K562 (cell line): ENCODE measurements around the gene STK32C. TPM values are rescaled to one million over a fixed set of nuclear protein-coding genes. Genes with fewer than 3 reads are reported as not detected.

Source experiments
- FOXJ2 ChIP-seq: fragments of 200-800 bp; sonication (Bioruptor generic); IDR thresholded peaks from 2 replicates; pipeline ENCODE4 v1.6.1; 2016; ENCODE audit warnings: missing genetic modification characterization, missing compliant biosample characterization
- JUND ChIP-seq, 2 experiments: IDR thresholded peaks; 2 replicates in 1 of 2; 3 replicates in 1 of 2; pipeline ENCODE4 v1.6.1; 2011; ENCODE audit warnings: borderline replicate concordance in 2 of 2, low read depth in 2 of 2, low read length in 2 of 2, improper control_type of control experiment in 1 of 2, missing biosample characterization in 1 of 2, missing genetic modification characterization in 1 of 2, missing genetic modification reagents in 1 of 2
- SMC3 ChIP-seq: conservative IDR thresholded peaks from 2 replicates; pipeline ENCODE4 v1.6.1; 2011; ENCODE audit warnings: low read depth, low read length, improper control_type of control experiment; ENCODE audit not compliant: insufficient read depth
- TEAD1 ChIP-seq, 2 experiments: fragments of 450-650 bp in 1 of 2; sonication (generic) in 1 of 2; formaldehyde crosslinking; IDR thresholded peaks; 2 replicates each; pipeline versions ENCODE4 v1.4.0 to v1.8.0; 2020 to 2022; ENCODE audit warnings: mild to moderate bottlenecking in 2 of 2, missing genetic modification reagents in 1 of 2
- ZNF133 ChIP-seq: fragments of 250-450 bp; sonication (Bioruptor Pico); IDR thresholded peaks from 2 replicates; pipeline ENCODE4 v1.4.0; 2020; ENCODE audit warnings: mild to moderate bottlenecking
- polyA plus RNA-seq, 8 experiments: library from polyadenylated mRNA; depleted of rRNA in 4 of 8; stranded (reverse) in 5 of 8; unstranded in 3 of 8; fragments of >200 nt; fragmentation: Nextera tagmentation in 2 of 8; fragmentation: Illumina TruSeq in 1 of 8; extraction: Ambion mirVana in 2 of 8; extraction: Trizol in 1 of 8; gene quantifications; 2 replicates each; pipeline versions ENCODE4 v1.2.1 to v1.2.3, GENCODE V29; 2011 to 2014; ENCODE audit warnings: inconsistent platforms in 1 of 8, missing spikeins in 1 of 8
- total RNA-seq, 7 experiments: library from RNA; depleted of rRNA in 6 of 7; stranded (reverse); fragments of >200 nt in 6 of 7; fragmentation: Illumina TruSeq in 2 of 7; extraction: Trizol in 2 of 7; gene quantifications; 2 replicates each; pipeline versions ENCODE4 v1.2.1 to v1.2.3, GENCODE V29; 2011 to 2021; ENCODE audit warnings: low replicate concordance in 1 of 7
- TF ChIP-seq, protein P1 (sequence below): sonication (generic); formaldehyde crosslinking; IDR thresholded peaks from 2 replicates; pipeline ENCODE4 v1.8.0; 2022; ENCODE audit warnings: mild to moderate bottlenecking, missing genetic modification reagents
- TF ChIP-seq, protein P2 (sequence below): fragments of 250-450 bp; sonication (Bioruptor Pico); IDR thresholded peaks from 2 replicates; pipeline ENCODE4 v1.4.0; 2020

Gene STK32C
- total and polyA plus RNA-seq, 9 of the 15 experiments (the other 6 are each of a cell fraction or from before 2014, with no cell fraction given): 1.5 to 20.9 (median 6.5) TPM

DNA sequence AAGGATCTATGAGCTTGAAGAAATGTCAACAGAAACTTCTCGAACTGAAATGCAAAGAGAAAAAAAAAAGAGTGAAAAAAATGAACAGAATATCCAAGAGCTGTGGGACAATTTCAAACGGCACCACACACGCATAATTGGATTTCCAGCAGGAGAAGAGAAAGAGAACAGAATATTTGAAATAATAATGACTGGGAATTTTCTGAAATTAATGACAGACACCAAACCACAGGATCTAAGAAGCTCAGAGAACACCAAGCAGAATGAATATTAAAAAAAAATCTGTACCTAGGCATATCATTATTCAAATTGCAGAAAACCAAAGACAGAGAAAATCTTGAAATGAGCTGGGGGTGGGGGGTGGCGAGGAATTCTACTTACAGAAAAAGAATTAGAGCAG lies 93.8 kb downstream of the STK32C start (continued):
- TF ChIP-seq, protein P1, sequence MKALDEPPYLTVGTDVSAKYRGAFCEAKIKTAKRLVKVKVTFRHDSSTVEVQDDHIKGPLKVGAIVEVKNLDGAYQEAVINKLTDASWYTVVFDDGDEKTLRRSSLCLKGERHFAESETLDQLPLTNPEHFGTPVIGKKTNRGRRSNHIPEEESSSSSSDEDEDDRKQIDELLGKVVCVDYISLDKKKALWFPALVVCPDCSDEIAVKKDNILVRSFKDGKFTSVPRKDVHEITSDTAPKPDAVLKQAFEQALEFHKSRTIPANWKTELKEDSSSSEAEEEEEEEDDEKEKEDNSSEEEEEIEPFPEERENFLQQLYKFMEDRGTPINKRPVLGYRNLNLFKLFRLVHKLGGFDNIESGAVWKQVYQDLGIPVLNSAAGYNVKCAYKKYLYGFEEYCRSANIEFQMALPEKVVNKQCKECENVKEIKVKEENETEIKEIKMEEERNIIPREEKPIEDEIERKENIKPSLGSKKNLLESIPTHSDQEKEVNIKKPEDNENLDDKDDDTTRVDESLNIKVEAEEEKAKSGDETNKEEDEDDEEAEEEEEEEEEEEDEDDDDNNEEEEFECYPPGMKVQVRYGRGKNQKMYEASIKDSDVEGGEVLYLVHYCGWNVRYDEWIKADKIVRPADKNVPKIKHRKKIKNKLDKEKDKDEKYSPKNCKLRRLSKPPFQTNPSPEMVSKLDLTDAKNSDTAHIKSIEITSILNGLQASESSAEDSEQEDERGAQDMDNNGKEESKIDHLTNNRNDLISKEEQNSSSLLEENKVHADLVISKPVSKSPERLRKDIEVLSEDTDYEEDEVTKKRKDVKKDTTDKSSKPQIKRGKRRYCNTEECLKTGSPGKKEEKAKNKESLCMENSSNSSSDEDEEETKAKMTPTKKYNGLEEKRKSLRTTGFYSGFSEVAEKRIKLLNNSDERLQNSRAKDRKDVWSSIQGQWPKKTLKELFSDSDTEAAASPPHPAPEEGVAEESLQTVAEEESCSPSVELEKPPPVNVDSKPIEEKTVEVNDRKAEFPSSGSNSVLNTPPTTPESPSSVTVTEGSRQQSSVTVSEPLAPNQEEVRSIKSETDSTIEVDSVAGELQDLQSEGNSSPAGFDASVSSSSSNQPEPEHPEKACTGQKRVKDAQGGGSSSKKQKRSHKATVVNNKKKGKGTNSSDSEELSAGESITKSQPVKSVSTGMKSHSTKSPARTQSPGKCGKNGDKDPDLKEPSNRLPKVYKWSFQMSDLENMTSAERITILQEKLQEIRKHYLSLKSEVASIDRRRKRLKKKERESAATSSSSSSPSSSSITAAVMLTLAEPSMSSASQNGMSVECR (CRISPR knock-in tag): no peak
- no peak for TF ChIP-seq JUND (IDR thresholded peaks at IDR 0.05; ENCODE audit: borderline replicate concordance, low read depth, low read length)
- no peak for TF ChIP-seq JUND (tag; IDR thresholded peaks at IDR 0.05; ENCODE audit: borderline replicate concordance, low read depth, low read length)
- TF ChIP-seq, protein P2, sequence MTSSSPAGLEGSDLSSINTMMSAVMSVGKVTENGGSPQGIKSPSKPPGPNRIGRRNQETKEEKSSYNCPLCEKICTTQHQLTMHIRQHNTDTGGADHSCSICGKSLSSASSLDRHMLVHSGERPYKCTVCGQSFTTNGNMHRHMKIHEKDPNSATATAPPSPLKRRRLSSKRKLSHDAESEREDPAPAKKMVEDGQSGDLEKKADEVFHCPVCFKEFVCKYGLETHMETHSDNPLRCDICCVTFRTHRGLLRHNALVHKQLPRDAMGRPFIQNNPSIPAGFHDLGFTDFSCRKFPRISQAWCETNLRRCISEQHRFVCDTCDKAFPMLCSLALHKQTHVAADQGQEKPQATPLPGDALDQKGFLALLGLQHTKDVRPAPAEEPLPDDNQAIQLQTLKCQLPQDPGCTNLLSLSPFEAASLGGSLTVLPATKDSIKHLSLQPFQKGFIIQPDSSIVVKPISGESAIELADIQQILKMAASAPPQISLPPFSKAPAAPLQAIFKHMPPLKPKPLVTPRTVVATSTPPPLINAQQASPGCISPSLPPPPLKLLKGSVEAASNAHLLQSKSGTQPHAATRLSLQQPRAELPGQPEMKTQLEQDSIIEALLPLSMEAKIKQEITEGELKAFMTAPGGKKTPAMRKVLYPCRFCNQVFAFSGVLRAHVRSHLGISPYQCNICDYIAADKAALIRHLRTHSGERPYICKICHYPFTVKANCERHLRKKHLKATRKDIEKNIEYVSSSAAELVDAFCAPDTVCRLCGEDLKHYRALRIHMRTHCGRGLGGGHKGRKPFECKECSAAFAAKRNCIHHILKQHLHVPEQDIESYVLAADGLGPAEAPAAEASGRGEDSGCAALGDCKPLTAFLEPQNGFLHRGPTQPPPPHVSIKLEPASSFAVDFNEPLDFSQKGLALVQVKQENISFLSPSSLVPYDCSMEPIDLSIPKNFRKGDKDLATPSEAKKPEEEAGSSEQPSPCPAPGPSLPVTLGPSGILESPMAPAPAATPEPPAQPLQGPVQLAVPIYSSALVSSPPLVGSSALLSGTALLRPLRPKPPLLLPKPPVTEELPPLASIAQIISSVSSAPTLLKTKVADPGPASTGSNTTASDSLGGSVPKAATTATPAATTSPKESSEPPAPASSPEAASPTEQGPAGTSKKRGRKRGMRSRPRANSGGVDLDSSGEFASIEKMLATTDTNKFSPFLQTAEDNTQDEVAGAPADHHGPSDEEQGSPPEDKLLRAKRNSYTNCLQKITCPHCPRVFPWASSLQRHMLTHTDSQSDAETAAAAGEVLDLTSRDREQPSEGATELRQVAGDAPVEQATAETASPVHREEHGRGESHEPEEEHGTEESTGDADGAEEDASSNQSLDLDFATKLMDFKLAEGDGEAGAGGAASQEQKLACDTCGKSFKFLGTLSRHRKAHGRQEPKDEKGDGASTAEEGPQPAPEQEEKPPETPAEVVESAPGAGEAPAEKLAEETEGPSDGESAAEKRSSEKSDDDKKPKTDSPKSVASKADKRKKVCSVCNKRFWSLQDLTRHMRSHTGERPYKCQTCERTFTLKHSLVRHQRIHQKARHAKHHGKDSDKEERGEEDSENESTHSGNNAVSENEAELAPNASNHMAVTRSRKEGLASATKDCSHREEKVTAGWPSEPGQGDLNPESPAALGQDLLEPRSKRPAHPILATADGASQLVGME: no peak
- TF ChIP-seq FOXJ2 (tag): no peak
- TF ChIP-seq SMC3: no peak
- TF ChIP-seq ZNF133: no peak
- no peak for TF ChIP-seq TEAD1 (CRISPR knock-in tag; IDR thresholded peaks at IDR 0.05)
